GM23338 (cell line): ENCODE results near the gene RASGRF2.

Experiments used
- CREB1 ChIP-seq: fragments of 250-450 bp; sonication (Bioruptor Pico); IDR thresholded peaks from 2 replicates; pipeline ENCODE4 v1.5.0; 2020; ENCODE audit warnings: low read depth, mild to moderate bottlenecking, moderate library complexity
- CTCF ChIP-seq, 2 experiments: fragments of 200-600 bp in 1 of 2; sonication (generic) in 1 of 2; conservative IDR thresholded peaks; 2 replicates each; pipeline versions ENCODE4 v1.5.1 to v1.6.1; 2016 to 2017; ENCODE audit warnings: antibody characterized with exemption in 2 of 2, low read depth in 2 of 2, mild to moderate bottlenecking in 2 of 2, moderate library complexity in 1 of 2
- ETS1 ChIP-seq: IDR thresholded peaks from 2 replicates; pipeline ENCODE4 v1.6.1; 2016; ENCODE audit warnings: antibody characterized with exemption
- EZH2 ChIP-seq: fragments of 200-600 bp; sonication (generic); IDR thresholded peaks from one replicate; pipeline ENCODE4 v1.8.0; 2017; ENCODE audit warnings: antibody characterized with exemption, mild to moderate bottlenecking, low read depth; ENCODE audit not compliant: unreplicated experiment
- EZH2phosphoT487 ChIP-seq: fragments of 200-600 bp; sonication (generic); IDR thresholded peaks from one replicate; pipeline ENCODE4 v1.8.1; 2018; ENCODE audit warnings: antibody characterized with exemption; ENCODE audit not compliant: unreplicated experiment
- JUNB ChIP-seq: IDR thresholded peaks from one replicate; pipeline ENCODE4 v1.6.1; 2016; ENCODE audit warnings: antibody characterized with exemption; ENCODE audit not compliant: unreplicated experiment
- NANOG ChIP-seq: IDR thresholded peaks from 2 replicates; pipeline ENCODE4 v1.6.1; 2016; ENCODE audit warnings: antibody characterized with exemption, borderline replicate concordance
- POLR2AphosphoS5 ChIP-seq: IDR thresholded peaks from 2 replicates; pipeline ENCODE4 v1.6.1; 2016; ENCODE audit warnings: antibody characterized with exemption, low read depth
- REST ChIP-seq: IDR thresholded peaks from one replicate; pipeline ENCODE4 v1.6.1; 2018; ENCODE audit warnings: antibody characterized with exemption; ENCODE audit not compliant: unreplicated experiment
- STAT1 ChIP-seq: IDR thresholded peaks from one replicate; pipeline ENCODE4 v1.6.1; 2016; ENCODE audit warnings: antibody characterized with exemption; ENCODE audit not compliant: unreplicated experiment
- ZNF114 ChIP-seq: fragments of 250-450 bp; sonication (Bioruptor Pico); IDR thresholded peaks from 2 replicates; pipeline ENCODE4 v1.5.0; 2020; ENCODE audit warnings: mild to moderate bottlenecking, moderate library complexity

- no peak for TF ChIP-seq CTCF (conservative IDR thresholded peaks at IDR 0.05; ENCODE audit: low read depth in 2 of 2)
- no peak for TF ChIP-seq REST
- no peak for TF ChIP-seq POLR2AphosphoS5
- TF ChIP-seq EZH2, result no peak
- TF ChIP-seq EZH2phosphoT487, result no peak
- TF ChIP-seq CREB1 (CRISPR knock-in tag), result no peak
- TF ChIP-seq NANOG, result no peak
- no peak for TF ChIP-seq ETS1
- TF ChIP-seq JUNB, result no peak
- TF ChIP-seq STAT1, result no peak
- TF ChIP-seq ZNF114 (CRISPR knock-in tag), result no peak
Observed at GRCh38 chr5:81226949-81227348, 266.8 kb downstream of the RASGRF2 start.
